G401.6 (cell line): Measurements from ENCODE around the gene ANGPTL8.

ENCODE experiments used
- FAIRE-seq: peaks from 2 replicates; lab custom pipeline; 2012; peaks lifted over from hg19 to GRCh38; lab: Jason Lieb, UNC

ANGPTL8 gene

GRCh38 chr19:11239377-11240000 lies at the start of gene ANGPTL8:
ANGPTL8 (plus strand) TSS chr19:11239619; CDS start chr19:11239638, 19 bp downstream.
- FAIRE-seq: no peak

GRCh38 chr19:11190501-11190900 lies 48.9 kb upstream of the ANGPTL8 start:
- no peak for FAIRE-seq

GRCh38 chr19:11191273-11191755 lies 48.1 kb upstream of the ANGPTL8 start:
- FAIRE-seq: no peak

GRCh38 chr19:11191934-11192333 lies 47.5 kb upstream of the ANGPTL8 start:
- FAIRE-seq: no peak

GRCh38 chr19:11192957-11193939 lies 46.2 kb upstream of the ANGPTL8 start:
- FAIRE-seq: no peak

- no peak for FAIRE-seq
Measured at GRCh38 chr19:11194173-11194572, 45.2 kb upstream of the ANGPTL8 start.

- no peak for FAIRE-seq
Measured at GRCh38 chr19:11194656-11195558, 44.5 kb upstream of the ANGPTL8 start.

GRCh38 chr19:11195681-11196080 lies 43.7 kb upstream of the ANGPTL8 start:
- no peak for FAIRE-seq

GRCh38 chr19:11196406-11197287 lies 42.8 kb upstream of the ANGPTL8 start:
- no peak for FAIRE-seq

- FAIRE-seq: no peak
Measured at GRCh38 chr19:11197291-11198174, 41.9 kb upstream of the ANGPTL8 start, which contains the start of gene KANK2. KANK2 (minus strand) TSS chr19:11197545; CDS start chr19:11194511, 3,034 bp downstream.

GRCh38 chr19:11198175-11198534 lies 41.3 kb upstream of the ANGPTL8 start:
- FAIRE-seq: no peak

GRCh38 chr19:11198769-11199424 lies 40.5 kb upstream of the ANGPTL8 start:
- FAIRE-seq: no peak

GRCh38 chr19:11199517-11199916 lies 39.9 kb upstream of the ANGPTL8 start:
- FAIRE-seq: no peak

GRCh38 chr19:11200015-11200574 lies 39.3 kb upstream of the ANGPTL8 start:
- FAIRE-seq: no peak

- FAIRE-seq: no peak
Measured at GRCh38 chr19:11200931-11201330, 38.5 kb upstream of the ANGPTL8 start.

- no peak for FAIRE-seq
Measured at GRCh38 chr19:11201791-11202190, 37.6 kb upstream of the ANGPTL8 start.

GRCh38 chr19:11202488-11203193 lies 36.8 kb upstream of the ANGPTL8 start:
- no peak for FAIRE-seq
